Measurements from ENCODE around the gene NFATC2.
"Not testable (repeated sequence)": the region's sequence is repeated elsewhere in the genome, so short reads cannot be mapped to it uniquely, and the experiment has no call there.

The NFATC2 gene

GRCh38 chr20:51346686-51347485 lies 195.6 kb downstream of the NFATC2 start:
- DNase-seq: no peak

- DNase-seq: no peak
These were observed 196.9 kb downstream of the NFATC2 start for GRCh38 chr20:51345601-51346101.

DNA sequence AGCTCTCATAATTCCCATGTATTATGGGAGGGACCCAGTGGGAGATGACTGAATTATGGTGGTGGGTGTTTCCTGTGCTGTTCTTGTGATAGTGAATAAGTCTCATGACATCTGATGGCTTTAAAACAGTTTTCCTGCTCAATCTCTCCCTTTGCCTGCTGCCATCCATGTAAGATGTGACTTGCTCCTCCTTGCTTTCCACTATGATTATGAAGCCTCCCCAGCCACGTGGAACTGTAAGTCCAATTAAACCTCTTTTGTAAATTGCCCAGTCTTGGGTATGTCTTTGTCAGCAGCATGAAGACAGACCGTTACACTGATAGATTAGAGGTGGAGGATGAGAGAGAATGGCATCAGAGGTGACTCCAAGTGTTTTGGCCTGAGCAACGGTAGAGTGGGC lies 198.7 kb downstream of the NFATC2 start:
- DNase-seq: not testable (repeated sequence)

GRCh38 chr20:51342510-51343236 lies 199.8 kb downstream of the NFATC2 start:
- no peak for DNase-seq

GRCh38 chr20:51341581-51341980 lies 200.9 kb downstream of the NFATC2 start:
- no peak for DNase-seq

- no peak for DNase-seq
These were observed 202.1 kb downstream of the NFATC2 start for GRCh38 chr20:51340451-51340840.

DNA sequence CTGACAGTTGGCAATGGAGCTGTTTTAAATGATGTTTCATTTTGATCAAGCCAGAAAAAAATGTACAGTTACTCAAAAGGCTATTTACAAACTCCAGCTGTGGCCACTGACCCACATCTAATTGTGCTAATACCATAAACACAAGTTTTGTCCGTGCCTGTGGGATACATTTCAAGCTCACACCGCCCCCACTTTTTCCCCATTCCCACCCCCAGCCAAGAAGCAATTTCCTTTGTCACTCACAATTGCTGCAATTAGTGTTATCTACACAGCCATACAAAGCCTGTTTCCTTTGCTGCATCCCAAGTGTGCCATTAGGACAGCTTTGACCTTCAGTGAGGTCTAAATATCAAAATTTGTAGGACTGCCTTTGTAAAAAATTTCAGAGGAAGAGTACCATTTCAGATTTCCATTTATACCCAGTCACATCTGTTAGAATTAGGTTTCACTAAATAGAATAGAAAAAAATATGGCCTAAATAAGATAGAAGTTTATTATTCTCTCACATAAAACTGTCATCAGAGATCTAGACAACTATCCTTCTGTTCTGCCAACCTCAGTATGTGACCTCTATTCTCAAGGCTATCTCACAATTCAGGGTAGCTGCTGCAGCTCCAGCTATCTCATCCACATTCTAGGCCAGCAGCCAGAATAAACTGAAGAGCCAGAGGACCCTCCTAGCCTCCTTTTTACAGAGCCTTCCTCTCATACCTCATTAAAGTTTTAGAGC lies 202.6 kb downstream of the NFATC2 start:
- no peak for DNase-seq

GRCh38 chr20:51338692-51339440 lies 203.7 kb downstream of the NFATC2 start:
- no peak for DNase-seq

DNA sequence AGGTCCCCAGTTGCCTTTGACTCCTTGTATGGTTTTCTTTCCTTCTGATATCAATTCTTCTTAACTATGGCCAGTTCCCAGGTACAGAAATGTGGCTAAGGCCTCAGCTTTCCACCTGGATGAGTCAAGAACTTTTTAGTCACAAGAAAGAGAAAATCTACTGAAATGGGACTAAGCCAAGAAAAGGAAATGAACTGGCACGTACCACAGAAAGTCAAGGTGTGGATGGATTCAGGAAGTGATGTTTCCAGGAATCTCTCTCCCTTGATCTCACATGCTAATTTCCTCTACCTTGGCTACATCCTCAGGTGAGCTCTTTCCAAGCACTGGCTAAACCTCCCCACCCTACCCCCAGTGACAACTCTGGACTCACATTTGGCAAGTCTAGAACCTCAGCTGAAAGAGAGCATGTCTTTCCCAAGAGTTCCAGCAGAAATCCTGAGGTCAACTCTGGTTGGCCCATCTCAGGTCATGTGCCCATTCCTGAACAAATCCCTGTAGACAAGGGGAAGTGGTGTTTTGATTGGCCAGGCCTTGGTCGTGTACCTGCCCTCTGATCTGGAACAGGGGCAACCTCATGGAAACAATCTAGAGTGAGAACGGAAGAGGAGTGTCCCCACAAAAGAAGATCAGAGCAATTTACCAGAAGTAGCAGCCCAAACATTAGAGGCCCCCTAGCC lies 205.3 kb downstream of the NFATC2 start:
- no peak for DNase-seq

All from cerebellar nuclear complex (tissue), 1 donor.